ENCODE data around the gene ELL3.
"Not testable (repeated sequence)": the region's sequence is repeated elsewhere in the genome, so short reads cannot be mapped to it uniquely, and the experiment has no call there.

Gene ELL3

GRCh38 chr15:43791993-43792760 lies 15.4 kb upstream of the ELL3 start, which contains the start of gene SERF2:
Gene SERF2, plus strand, starts transcription at chr15:43792320. Its CDS starts 57 bp downstream, at chr15:43792377.
- peak; percentile 99 for DNase-seq

DNA sequence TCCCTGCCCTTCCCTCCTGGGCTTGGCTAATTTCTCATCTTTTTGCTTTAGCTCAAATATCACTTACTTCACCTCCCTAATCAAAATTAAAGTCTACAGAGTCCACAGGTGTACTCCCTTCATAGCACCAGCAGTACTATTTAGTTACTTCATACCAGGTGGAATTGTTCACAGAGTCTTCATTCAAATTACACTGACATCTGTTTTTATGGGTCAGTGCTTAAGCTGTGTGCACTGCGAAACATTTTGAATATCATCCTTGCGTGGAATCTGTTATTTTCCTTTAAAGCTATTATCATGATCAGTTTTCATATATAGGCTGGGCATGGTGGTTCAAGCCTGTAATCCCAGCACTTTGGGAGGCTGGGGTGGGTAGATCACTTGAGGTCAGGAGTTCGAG lies 12.6 kb upstream of the ELL3 start:
- DNase-seq, result no peak

DNA sequence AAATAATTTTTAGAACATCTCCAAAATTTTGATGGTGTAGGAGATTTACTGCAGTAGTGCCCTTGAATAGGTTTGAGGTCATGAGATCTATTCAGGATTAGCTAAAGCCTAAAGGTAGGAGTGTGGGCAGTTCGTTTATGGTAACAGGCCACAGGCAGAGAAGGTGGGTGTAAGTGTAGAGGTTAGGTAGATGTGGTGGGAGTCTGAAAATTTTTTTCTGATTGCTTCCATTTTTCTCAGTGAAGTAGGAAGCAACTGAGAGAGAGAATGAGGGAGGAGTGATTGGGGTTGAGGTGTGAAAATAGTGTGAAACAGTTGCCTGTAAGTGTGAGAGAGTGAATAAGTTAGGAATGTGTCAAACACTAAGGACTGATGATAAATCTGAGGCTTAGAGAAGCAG lies 2.2 kb upstream of the ELL3 start:
- no peak for DNase-seq

- DNase-seq, result peak; percentile 72
Observed at GRCh38 chr15:43777267-43777914, 625 bp upstream of the ELL3 start.

- DNase-seq, result peak; percentile 36
Observed at GRCh38 chr15:43776101-43776717, 557 bp downstream of the ELL3 start.

DNA sequence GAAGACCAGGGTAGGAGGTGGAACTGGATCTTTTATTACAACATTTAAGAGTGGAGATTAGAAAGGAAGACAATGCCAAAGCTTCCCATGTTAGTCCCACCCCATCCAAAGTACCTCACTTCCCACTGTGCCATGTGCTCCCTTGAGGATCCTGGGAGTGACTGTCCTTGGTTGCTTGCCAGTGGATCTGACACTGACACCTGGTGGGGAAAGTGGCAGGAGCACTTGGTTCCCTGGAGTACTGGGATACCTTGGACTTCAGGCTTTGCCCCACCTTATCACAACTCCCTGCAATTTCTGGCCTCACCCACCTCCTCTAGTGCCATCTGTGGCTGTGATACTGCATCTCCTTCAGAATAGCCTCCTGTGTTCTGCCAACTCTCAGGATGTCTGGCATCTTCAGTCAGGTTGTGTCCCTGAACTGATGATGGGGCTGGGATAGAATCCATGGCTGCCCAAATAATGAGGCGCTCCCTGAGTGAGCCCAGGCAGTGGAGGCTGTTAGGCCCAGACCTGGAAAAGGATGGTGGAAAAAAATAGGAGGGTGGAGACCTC lies 1.3 kb downstream of the ELL3 start:
- no peak for DNase-seq

GRCh38 chr15:43774062-43774461 lies 2.7 kb downstream of the ELL3 start:
- no peak for DNase-seq

DNA sequence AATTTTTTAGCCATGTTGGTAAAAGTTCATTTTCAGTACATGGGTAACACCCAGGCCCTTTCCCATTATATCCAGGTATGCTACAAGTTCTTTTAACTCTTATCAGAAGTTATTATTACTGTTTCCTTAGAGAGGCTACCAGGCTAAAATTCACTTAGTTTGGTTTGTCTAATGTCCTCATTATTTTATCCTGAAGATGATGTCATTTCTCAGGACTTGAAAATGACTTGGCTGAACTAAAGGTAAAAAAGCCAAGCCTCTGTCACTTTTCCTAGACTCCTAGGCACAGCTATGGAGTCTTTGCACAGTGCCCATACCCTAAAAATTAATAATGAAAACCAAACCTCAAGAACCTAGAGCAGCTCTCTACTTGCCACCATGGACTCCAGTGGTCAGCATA lies 4.1 kb downstream of the ELL3 start:
- DNase-seq, result no peak

- DNase-seq, result no peak
Observed at GRCh38 chr15:43771816-43772215, 5.0 kb downstream of the ELL3 start.

DNA sequence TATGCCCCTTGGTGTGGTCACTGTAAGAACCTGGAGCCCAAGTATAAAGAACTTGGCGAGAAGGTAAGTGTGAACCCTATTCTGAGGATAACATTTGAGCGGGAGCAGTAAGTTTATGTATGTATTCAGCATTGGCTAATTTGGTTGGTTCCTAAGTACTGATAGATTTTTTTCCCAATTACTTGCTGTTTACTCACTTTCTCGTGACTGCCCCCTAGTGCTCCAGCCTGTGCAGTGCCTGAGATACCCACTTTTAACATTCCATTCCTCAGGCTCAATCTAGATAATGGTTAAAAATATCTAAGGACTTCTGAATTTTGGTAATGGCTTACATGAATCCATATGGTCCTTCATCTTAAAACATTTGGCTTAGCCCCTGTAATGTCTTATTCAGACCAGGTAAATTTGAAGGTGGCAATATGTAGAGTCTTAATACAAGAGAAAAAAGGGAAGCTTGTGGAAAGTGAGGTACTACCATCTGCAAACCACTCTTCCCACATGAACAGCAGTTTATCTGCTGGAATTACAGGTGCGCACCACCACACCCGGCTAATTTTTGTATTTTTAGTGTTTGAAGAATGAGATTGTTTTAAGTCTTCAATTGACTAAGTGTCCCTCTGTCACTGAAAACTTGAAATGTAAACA lies 7.1 kb downstream of the ELL3 start:
- DNase-seq, result peak; percentile 57

GRCh38 chr15:43763819-43764446 lies 12.8 kb downstream of the ELL3 start:
- DNase-seq, result no peak

GRCh38 chr15:43762824-43763223 lies 13.9 kb downstream of the ELL3 start:
- DNase-seq, result no peak

GRCh38 chr15:43751885-43752284 lies 24.9 kb downstream of the ELL3 start:
- no peak for DNase-seq

DNA sequence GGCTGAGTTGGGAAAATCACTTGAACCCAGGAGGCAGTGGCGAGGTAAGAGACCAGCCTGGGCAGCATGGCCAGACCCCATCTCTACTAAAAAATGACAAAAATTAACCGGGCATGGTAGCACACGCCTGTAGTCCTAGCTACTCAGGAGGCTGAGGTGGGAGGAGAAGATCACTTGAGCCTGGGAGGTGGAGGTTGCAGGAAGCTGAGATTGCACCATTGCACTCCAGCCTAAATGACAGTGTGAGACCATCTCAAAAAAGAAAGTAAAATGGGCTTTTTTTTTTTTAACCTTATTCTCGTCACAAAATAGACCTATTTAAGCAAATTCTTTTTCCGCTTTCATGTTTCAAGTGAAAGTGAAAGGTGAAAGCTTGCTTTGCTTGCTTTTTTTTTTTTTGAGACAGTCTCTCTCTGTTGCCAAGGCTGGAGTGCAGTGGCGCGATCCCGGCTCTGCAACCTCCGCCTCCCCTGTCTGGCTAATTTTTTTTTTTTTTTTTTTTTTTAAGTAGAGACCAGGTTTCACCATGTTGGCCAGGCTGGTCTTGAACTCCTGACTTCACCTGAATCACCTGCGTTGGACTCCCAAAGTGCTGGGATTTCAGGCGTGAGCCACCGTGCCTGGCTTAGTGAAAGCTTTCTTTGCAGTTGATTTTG lies 26.9 kb downstream of the ELL3 start:
- DNase-seq, result no peak

DNA sequence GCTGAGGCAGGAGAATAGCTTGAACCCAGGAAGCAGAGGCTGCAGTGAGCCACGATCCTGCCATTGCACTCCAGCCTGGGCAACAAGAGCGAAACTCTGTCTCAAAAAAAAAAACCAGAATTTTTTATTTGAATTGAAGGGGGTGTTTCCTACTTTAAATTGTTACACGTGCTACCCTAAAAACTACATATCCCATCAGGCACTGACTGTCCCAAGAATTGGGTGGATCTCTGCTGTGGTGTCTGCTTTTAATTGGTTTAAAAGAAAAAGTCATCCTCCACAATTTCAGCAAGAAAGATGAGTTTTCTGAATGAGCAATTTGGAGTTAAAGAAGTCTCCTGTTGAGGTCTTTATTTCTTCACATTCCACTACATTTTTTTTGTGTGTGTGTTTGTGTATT lies 28.4 kb downstream of the ELL3 start:
- DNase-seq, result no peak

DNA sequence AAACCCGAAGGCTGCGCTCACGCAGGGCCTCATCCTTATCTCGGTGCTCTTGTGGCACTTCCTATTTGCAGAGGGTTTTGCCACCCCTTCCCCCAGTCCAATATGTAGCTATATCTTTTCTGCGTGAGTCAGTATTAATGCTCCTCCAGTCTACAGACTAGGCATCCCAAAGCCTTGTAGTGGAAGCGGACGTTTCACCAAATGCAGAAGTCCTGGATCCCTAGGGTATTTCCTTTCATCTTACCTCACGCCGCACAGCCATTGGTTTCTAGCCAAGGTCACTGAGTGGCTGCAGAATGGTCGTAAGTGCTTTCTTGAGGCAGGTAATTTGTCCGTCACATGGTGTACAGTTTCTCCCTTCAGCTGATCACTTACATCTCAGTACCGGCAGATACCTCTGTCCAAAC lies 29.9 kb downstream of the ELL3 start:
- not testable (repeated sequence) for DNase-seq

GRCh38 chr15:43746245-43746902 lies 30.4 kb downstream of the ELL3 start, which contains the start of gene PDIA3:
Gene PDIA3, plus strand, starts transcription at chr15:43746438. Its CDS starts 102 bp downstream, at chr15:43746540.
- DNase-seq, result peak; percentile 89

DNA sequence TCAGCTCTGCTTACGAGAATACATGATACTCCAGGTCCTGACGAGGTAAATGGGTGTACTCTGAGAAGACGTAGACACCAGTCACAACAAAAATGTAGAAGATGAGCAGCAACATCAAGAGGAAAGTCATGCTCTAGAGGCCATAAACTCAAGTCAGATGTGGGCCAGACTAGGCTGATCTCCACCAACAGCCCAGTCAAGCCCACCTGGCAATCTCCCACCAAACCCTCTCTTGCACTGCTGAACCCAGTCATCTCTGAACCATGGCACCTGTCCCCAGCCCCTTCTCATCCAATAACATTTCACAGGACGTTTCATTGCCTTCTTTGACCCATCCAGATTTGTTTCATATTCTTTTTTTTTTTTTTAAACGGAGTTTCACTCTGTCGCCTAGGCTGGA lies 41.4 kb downstream of the ELL3 start:
- no peak for DNase-seq

- DNase-seq, result not testable (repeated sequence)
Observed at GRCh38 chr15:43728053-43728725, 48.6 kb downstream of the ELL3 start.

DNA sequence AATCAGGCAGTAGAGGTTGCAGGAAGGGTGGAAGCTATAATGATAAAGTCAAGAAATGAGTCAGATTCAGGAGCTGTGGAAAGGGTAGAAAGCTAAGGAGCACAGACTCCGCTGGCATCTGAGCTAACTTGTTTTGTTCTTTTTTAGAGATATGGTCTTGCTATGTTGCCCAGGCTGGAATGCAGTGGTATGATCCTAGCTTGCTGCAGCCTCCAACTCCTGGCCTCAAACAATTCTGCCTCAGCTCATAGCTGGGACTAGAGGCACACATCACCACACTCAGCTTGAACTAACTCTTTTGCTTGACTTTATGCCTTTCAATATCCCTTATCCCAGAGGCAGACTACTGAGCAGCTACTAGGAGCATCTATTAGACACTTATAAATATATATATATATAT lies 50.5 kb downstream of the ELL3 start:
- DNase-seq, result not testable (repeated sequence)

GRCh38 chr15:43723151-43723550 lies 53.6 kb downstream of the ELL3 start:
- no peak for DNase-seq
